Sigmoid colon (tissue), 7 donors: ENCODE results near the gene ZMPSTE24. TPM values are rescaled to one million over a fixed set of nuclear protein-coding genes. Genes with fewer than 3 reads are reported as not detected.

Experiments
- DNase-seq: peaks from one replicate; pipeline ENCODE4 v3.0.0-alpha.2; 2019
- H3K27ac ChIP-seq, 4 donors: fragments of 200-600 bp; sonication (generic); one replicate each; pipeline ENCODE4 v1.5.1; 2016 to 2019; ENCODE audit warnings: mild to moderate bottlenecking in 1 of 4
- H3K27me3 ChIP-seq, 3 donors: fragments of 200-600 bp; sonication (generic); one replicate each; pipeline ENCODE4 v1.5.1; 2019; ENCODE audit warnings: mild to moderate bottlenecking in 1 of 3
- H3K36me3 ChIP-seq, 4 donors: fragments of 200-600 bp; sonication (generic); one replicate each; pipeline ENCODE4 v1.5.1; 2016 to 2019
- H3K4me1 ChIP-seq, 4 donors: fragments of 200-600 bp; sonication (generic); one replicate each; pipeline ENCODE4 v1.5.1; 2017 to 2019
- H3K4me3 ChIP-seq, 4 donors: fragments of 200-600 bp; sonication (generic); one replicate each; pipeline ENCODE4 v1.5.1; 2017 to 2019; ENCODE audit warnings: mild to moderate bottlenecking in 2 of 4, moderate library complexity in 1 of 4
- H3K9me3 ChIP-seq, 4 donors: fragments of 200-600 bp in 3 of 4; sonication (generic) in 3 of 4; one replicate each; pipeline versions ENCODE4 v1.5.1 to v1.6.1; 2013 to 2019
- EP300 ChIP-seq, 4 donors: sonication (generic); formaldehyde crosslinking; IDR thresholded peaks; one replicate each; pipeline ENCODE4 v1.6.1; 2017; ENCODE audit warnings: antibody characterized with exemption in 4 of 4
- POLR2A ChIP-seq, 2 donors: fragments of 450-650 bp; IDR thresholded peaks; one replicate each; pipeline ENCODE4 v1.6.1; 2016; ENCODE audit warnings: antibody characterized with exemption in 2 of 2, mild to moderate bottlenecking in 2 of 2, moderate library complexity in 2 of 2
- POLR2AphosphoS5 ChIP-seq, 4 donors: sonication (generic); formaldehyde crosslinking; IDR thresholded peaks; one replicate each; pipeline ENCODE4 v1.6.1; 2017; ENCODE audit warnings: antibody characterized with exemption in 4 of 4
- WGBS, 2 donors: extraction: QIAGEN DNeasy Blood & Tissue Kit; methylation state at CpG; one replicate each; pipeline ENCODE4 v1.1.7; 2013; 5-methylcytosine and 5-hydroxymethylcytosine counted together
- intact Hi-C: fragments of 100-400 bp; cut with DNase I; formaldehyde crosslinking; loops from one replicate; pipeline ENCODE4 v1.15.1; 2023
- polyA plus RNA-seq, 3 donors: library from polyadenylated mRNA; stranded (reverse); fragments of 200-250 nt; gene quantifications; one replicate each; pipeline ENCODE4 v1.2.3, GENCODE V29; 2013
- total RNA-seq, 4 donors: library from RNA; depleted of rRNA; stranded (reverse); fragments of >200 nt; gene quantifications; one replicate each; pipeline ENCODE4 v1.1.0, GENCODE V29; 2016
- TF ChIP-seq, protein P1 (sequence below), 4 experiments: fragments of 450-650 bp in 3 of 4; fragments of 200-600 bp in 1 of 4; IDR thresholded peaks; one replicate each; pipeline ENCODE4 v1.5.1; 2016 to 2019; ENCODE audit warnings: antibody characterized with exemption in 4 of 4, mild to moderate bottlenecking in 3 of 4, moderate library complexity in 2 of 4
- donor health status: healthy with polysubstance abuse.
- donor health status: Bipolar disorder and iron deficiency.
- donor health status: healthy.

ZMPSTE24 gene
- total and polyA plus RNA-seq, 7 donors, result 10.8 to 40.7 (median 31.0) TPM

- Histone ChIP-seq H3K9me3 (no peaks in the 10 kb centered on the region), H3K4me3 (no peak overlapping the region), H3K4me1 (peaks cover 0 to 32% (median 21%) of the 10 kb centered on the region in 4 donors), H3K27ac (no peak overlapping the region), H3K36me3 (peaks cover 0 to 1% (median 0%) of the 10 kb centered on the region in 4 donors), H3K27me3 (no peaks in the 10 kb centered on the region)
- no peak for DNase-seq
- TF ChIP-seq, protein P1, sequence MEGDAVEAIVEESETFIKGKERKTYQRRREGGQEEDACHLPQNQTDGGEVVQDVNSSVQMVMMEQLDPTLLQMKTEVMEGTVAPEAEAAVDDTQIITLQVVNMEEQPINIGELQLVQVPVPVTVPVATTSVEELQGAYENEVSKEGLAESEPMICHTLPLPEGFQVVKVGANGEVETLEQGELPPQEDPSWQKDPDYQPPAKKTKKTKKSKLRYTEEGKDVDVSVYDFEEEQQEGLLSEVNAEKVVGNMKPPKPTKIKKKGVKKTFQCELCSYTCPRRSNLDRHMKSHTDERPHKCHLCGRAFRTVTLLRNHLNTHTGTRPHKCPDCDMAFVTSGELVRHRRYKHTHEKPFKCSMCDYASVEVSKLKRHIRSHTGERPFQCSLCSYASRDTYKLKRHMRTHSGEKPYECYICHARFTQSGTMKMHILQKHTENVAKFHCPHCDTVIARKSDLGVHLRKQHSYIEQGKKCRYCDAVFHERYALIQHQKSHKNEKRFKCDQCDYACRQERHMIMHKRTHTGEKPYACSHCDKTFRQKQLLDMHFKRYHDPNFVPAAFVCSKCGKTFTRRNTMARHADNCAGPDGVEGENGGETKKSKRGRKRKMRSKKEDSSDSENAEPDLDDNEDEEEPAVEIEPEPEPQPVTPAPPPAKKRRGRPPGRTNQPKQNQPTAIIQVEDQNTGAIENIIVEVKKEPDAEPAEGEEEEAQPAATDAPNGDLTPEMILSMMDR (IDR thresholded peaks at IDR 0.05), result no peak
- TF ChIP-seq EP300 (IDR thresholded peaks at IDR 0.05), result no peak
- no peak for TF ChIP-seq POLR2A (IDR thresholded peaks at IDR 0.05)
- no peak for TF ChIP-seq POLR2AphosphoS5 (IDR thresholded peaks at IDR 0.05)
- intact Hi-C loops, result loop anchor here (5.0 kb wide), 2 partner anchors 62 to 213 kb away; partner anchors contain the start of genes CAP1 and COL9A2
Observed at GRCh38 chr1:40255231-40255630, 2.8 kb upstream of the ZMPSTE24 start.

DNA sequence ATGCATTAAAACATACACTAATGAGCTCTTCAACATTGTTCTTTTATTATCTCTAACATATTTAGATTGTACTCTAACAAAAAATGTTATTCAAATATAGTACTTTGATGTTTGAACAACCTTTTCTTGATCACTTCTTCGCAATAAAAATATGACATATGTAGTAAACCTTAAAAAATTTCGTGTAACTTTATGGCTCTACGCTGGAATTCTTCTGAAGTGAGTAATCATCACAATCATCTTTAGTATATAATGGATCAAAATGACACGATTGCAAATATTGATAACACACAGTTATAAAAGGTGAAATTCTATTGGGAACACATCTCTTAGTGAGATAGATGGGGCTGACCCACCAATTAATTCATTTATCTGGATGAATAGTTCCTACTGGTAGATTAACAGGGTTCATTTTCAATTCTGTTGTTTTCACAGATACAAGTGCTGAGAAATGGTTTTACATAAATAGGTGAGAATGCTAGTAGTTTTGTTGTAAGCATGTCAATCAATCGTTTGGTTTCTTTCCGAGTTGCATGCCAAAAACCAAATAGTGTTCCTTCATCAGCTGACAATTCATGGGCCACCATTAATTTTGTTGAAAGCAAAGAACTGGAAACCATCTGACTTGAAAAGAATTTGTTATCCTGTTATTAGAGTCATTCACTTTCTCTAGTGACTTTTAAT, 1.5 kb upstream of the ZMPSTE24 start:
- H3K27me3 ChIP-seq, result no peaks in the 10 kb centered on the region
- intact Hi-C loops, result loop anchor here (5.0 kb wide), 2 partner anchors 61 to 214 kb away; partner anchors contain the start of genes CAP1 and COL9A2
- H3K27ac ChIP-seq, result peak overlapping the region; percentile 88 to 96 (median 94)
- TF ChIP-seq, protein P1 (IDR thresholded peaks at IDR 0.05), result no peak
- no peak for TF ChIP-seq POLR2AphosphoS5 (IDR thresholded peaks at IDR 0.05)
- TF ChIP-seq POLR2A (IDR thresholded peaks at IDR 0.05), result no peak
- TF ChIP-seq EP300 (IDR thresholded peaks at IDR 0.05), result no peak
- peaks cover 1 to 15% (median 10%) of the 10 kb centered on the region in 4 donors for H3K36me3 ChIP-seq
- no peaks in the 10 kb centered on the region for H3K9me3 ChIP-seq
- H3K4me1 ChIP-seq, result peaks cover 0 to 45% (median 28%) of the 10 kb centered on the region in 4 donors
- 17 to 66% methylated on average over 6 of the region's 6 CpGs for whole genome bisulfite sequencing, 2 donors
- H3K4me3 ChIP-seq, result peak overlapping the region; percentile 78 to 87 (median 83)
- DNase-seq, result no peak

- Histone ChIP-seq H3K4me1 (peaks cover 0 to 47% (median 32%) of the 10 kb centered on the region in 4 donors), H3K4me3 (peak overlapping the region; percentile 78 to 87 (median 83)), H3K27ac (peak overlapping the region; percentile 88 to 96 (median 94)), H3K9me3 (no peaks in the 10 kb centered on the region), H3K36me3 (peaks cover 8 to 21% (median 14%) of the 10 kb centered on the region in 4 donors), H3K27me3 (no peaks in the 10 kb centered on the region)
- 0 to 1% methylated on average over 16 of the region's 16 CpGs for WGBS, 2 donors
- no peak for DNase-seq
- TF ChIP-seq EP300 (IDR thresholded peaks at IDR 0.05) (no peak), POLR2AphosphoS5 (IDR thresholded peaks at IDR 0.05) (no peak), POLR2A (IDR thresholded peaks at IDR 0.05) (no peak)
- TF ChIP-seq, protein P1 (IDR thresholded peaks at IDR 0.05), result no peak
- intact Hi-C loops, result loop anchor here (5.0 kb wide), 2 partner anchors 60 to 215 kb away; partner anchors contain the start of genes CAP1 and COL9A2
Observed at GRCh38 chr1:40257313-40257687, 736 bp upstream of the ZMPSTE24 start.

- no peaks in the 10 kb centered on the region for H3K9me3 ChIP-seq
- no peaks in the 10 kb centered on the region for H3K27me3 ChIP-seq
- no peak for DNase-seq
- peaks cover 0 to 58% (median 40%) of the 10 kb centered on the region in 4 donors for H3K4me1 ChIP-seq
- WGBS, 2 donors, result 0% methylated on average over 10 of the region's 10 CpGs
- intact Hi-C loops, result loop anchor here (2.0 to 5.0 kb wide), 3 partner anchors 59 to 216 kb away; partner anchors contain the start of genes CAP1, COL9A2 and RLF
- H3K4me3 ChIP-seq, result peak overlapping the region; percentile 78 to 87 (median 83)
- H3K36me3 ChIP-seq, result peaks cover 8 to 31% (median 15%) of the 10 kb centered on the region in 4 donors
- H3K27ac ChIP-seq, result peak overlapping the region; percentile 88 to 96 (median 94)
- TF ChIP-seq EP300 (IDR thresholded peaks at IDR 0.05), result no peak
- TF ChIP-seq, protein P1 (IDR thresholded peaks at IDR 0.05), result no peak
- TF ChIP-seq POLR2A (IDR thresholded peaks at IDR 0.05), result no peak
- no peak for TF ChIP-seq POLR2AphosphoS5 (IDR thresholded peaks at IDR 0.05)
Observed at GRCh38 chr1:40258445-40258769, 371 bp downstream of the ZMPSTE24 start.
